Dermis blood vessel endothelial cell (primary cell): ENCODE results near the gene PER3. TPM values are rescaled to one million over a fixed set of nuclear protein-coding genes. Genes with fewer than 3 reads are reported as not detected.

Source experiments
- DNase-seq: peaks from one replicate; pipeline ENCODE4 v3.0.0; 2010
- total RNA-seq: library from RNA; depleted of rRNA; stranded (reverse); fragments of >200 nt; gene quantifications from 2 replicates; pipeline ENCODE4 v1.2.3, GENCODE V29; 2014

The PER3 gene
- total RNA-seq, result 1.9 and 2.7 TPM in 2 replicates

- DNase-seq, result peak; percentile 98
Observed at GRCh38 chr1:7783826-7784491, at the start of gene PER3. TSS of gene PER3 (plus strand) at chr1:7784291. CDS start at chr1:7784878, 587 bp downstream.

GRCh38 chr1:7738044-7738443 is 46.0 kb upstream of the PER3 start:
- DNase-seq, result no peak

- no peak for DNase-seq
Observed at GRCh38 chr1:7743346-7743745, 40.7 kb upstream of the PER3 start.

- DNase-seq, result peak; percentile 83
Observed at GRCh38 chr1:7744882-7745281, 39.2 kb upstream of the PER3 start.

- DNase-seq, result no peak
Observed at GRCh38 chr1:7745783-7746182, 38.3 kb upstream of the PER3 start.

GRCh38 chr1:7747605-7748004 is 36.5 kb upstream of the PER3 start:
- no peak for DNase-seq

- no peak for DNase-seq
Observed at GRCh38 chr1:7749126-7749525, 35.0 kb upstream of the PER3 start.

- DNase-seq, result no peak
Observed at GRCh38 chr1:7751174-7751573, 32.9 kb upstream of the PER3 start.

GRCh38 chr1:7752512-7753417 is 31.3 kb upstream of the PER3 start:
- peak; percentile 82 for DNase-seq

- DNase-seq, result no peak
Observed at GRCh38 chr1:7753641-7754040, 30.4 kb upstream of the PER3 start.

- DNase-seq, result no peak
Observed at GRCh38 chr1:7754234-7754633, 29.9 kb upstream of the PER3 start.

- peak; percentile 50 for DNase-seq
Observed at GRCh38 chr1:7755448-7755847, 28.6 kb upstream of the PER3 start.

- peak; percentile 76 for DNase-seq
Observed at GRCh38 chr1:7760245-7760644, 23.8 kb upstream of the PER3 start.

- no peak for DNase-seq
Observed at GRCh38 chr1:7761103-7761502, 23.0 kb upstream of the PER3 start.

GRCh38 chr1:7767176-7767575 is 16.9 kb upstream of the PER3 start:
- no peak for DNase-seq

GRCh38 chr1:7768583-7768982 is 15.5 kb upstream of the PER3 start:
- no peak for DNase-seq

- no peak for DNase-seq
Observed at GRCh38 chr1:7769673-7770412, 14.2 kb upstream of the PER3 start.

GRCh38 chr1:7770669-7770996 is 13.5 kb upstream of the PER3 start:
- no peak for DNase-seq

- DNase-seq, result peak; percentile 86
Observed at GRCh38 chr1:7770997-7771822, 12.9 kb upstream of the PER3 start, which contains the start of gene VAMP3. TSS of gene VAMP3 (plus strand) at chr1:7771296. CDS start at chr1:7771384, 88 bp downstream.

GRCh38 chr1:7771823-7772299 is 12.2 kb upstream of the PER3 start:
- peak; percentile 31 for DNase-seq

GRCh38 chr1:7777591-7777990 is 6.5 kb upstream of the PER3 start:
- no peak for DNase-seq

GRCh38 chr1:7778133-7778628 is 5.9 kb upstream of the PER3 start:
- no peak for DNase-seq
